Sigmoid colon (tissue), 7 donors: ENCODE measurements around the gene MTPN. TPM values are rescaled to one million over a fixed set of nuclear protein-coding genes. Genes with fewer than 3 reads are reported as not detected.

ENCODE experiments used
- DNase-seq: peaks from one replicate; pipeline ENCODE4 v3.0.0-alpha.2; 2019
- H3K27ac ChIP-seq, 4 donors: fragments of 200-600 bp; sonication (generic); one replicate each; pipeline ENCODE4 v1.5.1; 2016 to 2019; ENCODE audit warnings: mild to moderate bottlenecking in 1 of 4
- H3K27me3 ChIP-seq, 3 donors: fragments of 200-600 bp; sonication (generic); one replicate each; pipeline ENCODE4 v1.5.1; 2019; ENCODE audit warnings: mild to moderate bottlenecking in 1 of 3
- H3K36me3 ChIP-seq, 4 donors: fragments of 200-600 bp; sonication (generic); one replicate each; pipeline ENCODE4 v1.5.1; 2016 to 2019
- H3K4me1 ChIP-seq, 4 donors: fragments of 200-600 bp; sonication (generic); one replicate each; pipeline ENCODE4 v1.5.1; 2017 to 2019
- H3K4me3 ChIP-seq, 4 donors: fragments of 200-600 bp; sonication (generic); one replicate each; pipeline ENCODE4 v1.5.1; 2017 to 2019; ENCODE audit warnings: mild to moderate bottlenecking in 2 of 4, moderate library complexity in 1 of 4
- H3K9me3 ChIP-seq, 4 donors: fragments of 200-600 bp in 3 of 4; sonication (generic) in 3 of 4; one replicate each; pipeline versions ENCODE4 v1.5.1 to v1.6.1; 2013 to 2019
- EP300 ChIP-seq, 4 donors: sonication (generic); formaldehyde crosslinking; IDR thresholded peaks; one replicate each; pipeline ENCODE4 v1.6.1; 2017; ENCODE audit warnings: antibody characterized with exemption in 4 of 4
- POLR2A ChIP-seq, 2 donors: fragments of 450-650 bp; IDR thresholded peaks; one replicate each; pipeline ENCODE4 v1.6.1; 2016; ENCODE audit warnings: antibody characterized with exemption in 2 of 2, mild to moderate bottlenecking in 2 of 2, moderate library complexity in 2 of 2
- POLR2AphosphoS5 ChIP-seq, 4 donors: sonication (generic); formaldehyde crosslinking; IDR thresholded peaks; one replicate each; pipeline ENCODE4 v1.6.1; 2017; ENCODE audit warnings: antibody characterized with exemption in 4 of 4
- WGBS, 2 donors: extraction: QIAGEN DNeasy Blood & Tissue Kit; methylation state at CpG; one replicate each; pipeline ENCODE4 v1.1.7; 2013; 5-methylcytosine and 5-hydroxymethylcytosine counted together
- intact Hi-C: fragments of 100-400 bp; cut with DNase I; formaldehyde crosslinking; loops from one replicate; pipeline ENCODE4 v1.15.1; 2023
- polyA plus RNA-seq, 3 donors: library from polyadenylated mRNA; stranded (reverse); fragments of 200-250 nt; gene quantifications; one replicate each; pipeline ENCODE4 v1.2.3, GENCODE V29; 2013
- total RNA-seq, 4 donors: library from RNA; depleted of rRNA; stranded (reverse); fragments of >200 nt; gene quantifications; one replicate each; pipeline ENCODE4 v1.1.0, GENCODE V29; 2016
- TF ChIP-seq, protein P1 (sequence below), 4 experiments: fragments of 450-650 bp in 3 of 4; fragments of 200-600 bp in 1 of 4; IDR thresholded peaks; one replicate each; pipeline ENCODE4 v1.5.1; 2016 to 2019; ENCODE audit warnings: antibody characterized with exemption in 4 of 4, mild to moderate bottlenecking in 3 of 4, moderate library complexity in 2 of 4
- donor health status: healthy with polysubstance abuse.
- donor health status: Bipolar disorder and iron deficiency.
- donor health status: healthy.

The MTPN gene
- total and polyA plus RNA-seq, 7 donors = 65.5 to 96.7 (median 79.5) TPM

DNA sequence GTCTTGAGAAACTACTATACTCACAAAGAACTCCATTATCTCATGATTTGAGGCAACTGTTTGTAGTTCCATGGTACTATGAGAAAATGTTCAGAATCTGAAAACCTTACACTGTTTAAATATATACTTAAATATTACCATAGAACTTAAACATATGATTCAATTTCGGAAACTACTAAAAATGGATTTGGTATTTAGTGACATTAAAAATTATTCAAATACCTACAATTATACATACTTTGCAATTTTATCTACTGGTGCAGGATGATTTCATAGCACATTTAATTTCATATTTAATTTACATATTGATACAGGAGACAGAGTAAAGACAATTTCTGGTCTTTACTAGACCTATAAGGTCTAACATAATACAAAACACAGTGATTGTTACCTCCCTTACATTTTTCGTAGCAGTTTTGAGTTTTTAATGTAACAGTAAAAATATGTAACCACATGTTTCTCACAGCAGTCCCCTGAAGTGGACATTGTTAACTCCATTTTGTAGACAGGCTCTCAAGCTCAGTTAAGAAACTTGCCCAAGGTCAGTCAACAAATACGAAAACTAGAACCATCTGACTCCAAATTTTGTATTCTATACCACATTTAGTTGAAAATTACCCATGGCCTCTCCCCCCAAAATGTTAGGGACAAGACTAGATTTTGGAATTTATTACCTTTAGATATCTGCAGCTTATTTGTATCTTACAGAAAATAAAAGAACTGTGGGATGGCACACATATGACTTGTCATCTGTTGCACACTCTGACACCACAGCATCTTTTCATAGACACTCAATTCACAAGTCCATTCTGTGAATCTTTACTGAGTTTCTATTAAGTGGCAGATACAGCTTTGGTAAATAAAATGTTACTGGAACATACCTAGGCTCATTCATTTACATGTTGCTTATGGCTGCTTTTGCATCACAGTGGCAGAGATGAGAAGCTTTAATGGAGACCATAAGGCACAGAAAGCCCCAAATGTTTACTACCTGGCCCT is 36.8 kb downstream of the MTPN start:
- TF ChIP-seq EP300 (IDR thresholded peaks at IDR 0.05) (no peak), POLR2AphosphoS5 (IDR thresholded peaks at IDR 0.05) (no peak)

DNA sequence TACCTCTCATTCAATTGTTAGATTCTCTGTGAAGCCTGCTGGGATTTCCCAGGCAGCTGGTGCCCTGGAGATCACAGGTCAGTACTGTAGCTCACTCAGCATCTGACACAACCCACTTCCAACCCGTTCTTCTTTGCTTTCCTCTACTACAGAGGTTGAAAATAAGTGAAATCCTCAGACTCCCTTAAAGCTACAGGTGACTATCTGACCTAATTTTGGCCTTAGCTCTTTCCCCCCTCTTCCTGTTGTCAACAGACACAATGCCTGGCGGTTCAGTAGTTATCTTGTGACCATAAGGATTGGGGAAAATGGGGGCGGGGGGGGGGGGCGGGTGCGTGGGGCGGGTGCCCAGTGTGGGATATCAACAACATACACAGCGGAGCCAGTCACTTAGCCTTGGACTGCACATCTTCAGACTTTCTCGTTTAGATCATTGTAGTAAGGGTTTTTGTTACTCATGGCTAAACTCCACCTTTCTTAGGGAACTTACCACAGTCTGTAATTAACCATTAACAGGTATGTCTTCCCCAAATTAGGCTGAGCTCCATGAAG is 37.8 kb downstream of the MTPN start:
- H3K36me3 ChIP-seq = no peaks in the 10 kb centered on the region
- no peaks in the 10 kb centered on the region for H3K27me3 ChIP-seq
- WGBS, 2 donors = 76 to 77% methylated on average over 8 of the region's 8 CpGs
- H3K4me1 ChIP-seq = peaks cover 0 to 32% (median 11%) of the 10 kb centered on the region in 4 donors
- no peak overlapping the region for H3K4me3 ChIP-seq
- DNase-seq = no peak
- TF ChIP-seq POLR2A (IDR thresholded peaks at IDR 0.05) (no peak), EP300 (IDR thresholded peaks at IDR 0.05) (no peak), POLR2AphosphoS5 (IDR thresholded peaks at IDR 0.05) (no peak)
- TF ChIP-seq, protein P1, sequence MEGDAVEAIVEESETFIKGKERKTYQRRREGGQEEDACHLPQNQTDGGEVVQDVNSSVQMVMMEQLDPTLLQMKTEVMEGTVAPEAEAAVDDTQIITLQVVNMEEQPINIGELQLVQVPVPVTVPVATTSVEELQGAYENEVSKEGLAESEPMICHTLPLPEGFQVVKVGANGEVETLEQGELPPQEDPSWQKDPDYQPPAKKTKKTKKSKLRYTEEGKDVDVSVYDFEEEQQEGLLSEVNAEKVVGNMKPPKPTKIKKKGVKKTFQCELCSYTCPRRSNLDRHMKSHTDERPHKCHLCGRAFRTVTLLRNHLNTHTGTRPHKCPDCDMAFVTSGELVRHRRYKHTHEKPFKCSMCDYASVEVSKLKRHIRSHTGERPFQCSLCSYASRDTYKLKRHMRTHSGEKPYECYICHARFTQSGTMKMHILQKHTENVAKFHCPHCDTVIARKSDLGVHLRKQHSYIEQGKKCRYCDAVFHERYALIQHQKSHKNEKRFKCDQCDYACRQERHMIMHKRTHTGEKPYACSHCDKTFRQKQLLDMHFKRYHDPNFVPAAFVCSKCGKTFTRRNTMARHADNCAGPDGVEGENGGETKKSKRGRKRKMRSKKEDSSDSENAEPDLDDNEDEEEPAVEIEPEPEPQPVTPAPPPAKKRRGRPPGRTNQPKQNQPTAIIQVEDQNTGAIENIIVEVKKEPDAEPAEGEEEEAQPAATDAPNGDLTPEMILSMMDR (IDR thresholded peaks at IDR 0.05) = no peak
- no peaks in the 10 kb centered on the region for H3K9me3 ChIP-seq
- H3K27ac ChIP-seq = no peak overlapping the region
- intact Hi-C loops = no loop called here

More for the DNA sequence above, 36.8 kb downstream of the MTPN start:
- WGBS, 2 donors = 95 to 96% methylated on average over 3 of the region's 3 CpGs
- Histone ChIP-seq H3K27me3 (no peaks in the 10 kb centered on the region), H3K9me3 (no peaks in the 10 kb centered on the region), H3K36me3 (no peaks in the 10 kb centered on the region), H3K4me3 (no peak overlapping the region), H3K27ac (no peak overlapping the region), H3K4me1 (peaks cover 0 to 28% (median 3%) of the 10 kb centered on the region in 4 donors)
- no peak for DNase-seq
- intact Hi-C loops = no loop called here

DNA sequence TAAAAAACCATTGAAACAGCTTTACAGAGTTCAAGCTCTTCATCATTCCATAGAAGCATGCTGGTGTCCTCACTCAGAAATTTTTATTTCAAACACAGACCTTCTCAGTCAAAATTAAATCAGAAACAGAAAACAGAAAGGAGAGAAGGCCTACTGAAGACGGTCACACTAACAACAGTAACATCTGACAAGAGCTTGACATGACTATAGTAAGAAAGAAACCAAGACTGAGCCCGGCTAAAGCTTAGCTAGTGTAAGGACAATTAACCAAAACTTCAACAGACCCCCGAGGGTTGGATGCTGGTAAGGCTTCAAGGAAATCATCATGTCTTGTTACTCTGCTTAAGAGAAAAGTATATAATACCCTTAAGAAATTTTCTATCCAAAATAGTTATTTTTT is 38.6 kb downstream of the MTPN start:
- Histone ChIP-seq H3K36me3 (no peaks in the 10 kb centered on the region), H3K27me3 (no peaks in the 10 kb centered on the region), H3K4me1 (peaks cover 0 to 37% (median 18%) of the 10 kb centered on the region in 4 donors), H3K4me3 (no peak overlapping the region), H3K9me3 (no peaks in the 10 kb centered on the region), H3K27ac (no peak overlapping the region)
- no peak for DNase-seq
- 80 to 81% methylated on average over 3 of the region's 3 CpGs for WGBS, 2 donors
- intact Hi-C loops = no loop called here
- TF ChIP-seq POLR2A (IDR thresholded peaks at IDR 0.05) (no peak), EP300 (IDR thresholded peaks at IDR 0.05) (no peak), POLR2AphosphoS5 (IDR thresholded peaks at IDR 0.05) (no peak)
- TF ChIP-seq, protein P1 (IDR thresholded peaks at IDR 0.05) = no peak

DNA sequence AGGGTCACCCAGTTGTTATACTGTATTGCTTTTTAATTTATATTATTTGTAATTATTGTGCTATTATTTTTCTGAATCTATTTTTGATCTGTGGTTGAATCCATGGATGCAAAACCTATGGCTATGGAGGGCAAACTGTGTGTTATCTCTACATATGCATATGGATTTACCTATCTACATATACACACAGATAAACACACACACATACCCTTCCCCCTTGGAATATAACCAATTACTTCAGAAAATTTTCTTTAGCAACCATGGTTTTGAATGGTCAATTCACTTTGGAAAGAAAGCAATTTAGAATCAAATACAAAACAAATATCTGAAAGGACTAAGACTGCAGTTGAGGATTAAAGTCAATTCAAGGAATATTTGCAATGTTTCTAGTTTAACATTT is 39.1 kb downstream of the MTPN start:
- TF ChIP-seq POLR2AphosphoS5 (IDR thresholded peaks at IDR 0.05) (no peak), EP300 (IDR thresholded peaks at IDR 0.05) (no peak), POLR2A (IDR thresholded peaks at IDR 0.05) (no peak)
- TF ChIP-seq, protein P1 (IDR thresholded peaks at IDR 0.05) = no peak
- Histone ChIP-seq H3K27me3 (no peaks in the 10 kb centered on the region), H3K27ac (no peak overlapping the region), H3K9me3 (no peaks in the 10 kb centered on the region), H3K36me3 (no peaks in the 10 kb centered on the region), H3K4me1 (peaks cover 0 to 33% (median 20%) of the 10 kb centered on the region in 4 donors), H3K4me3 (no peak overlapping the region)
- DNase-seq = no peak
- intact Hi-C loops = no loop called here

DNA sequence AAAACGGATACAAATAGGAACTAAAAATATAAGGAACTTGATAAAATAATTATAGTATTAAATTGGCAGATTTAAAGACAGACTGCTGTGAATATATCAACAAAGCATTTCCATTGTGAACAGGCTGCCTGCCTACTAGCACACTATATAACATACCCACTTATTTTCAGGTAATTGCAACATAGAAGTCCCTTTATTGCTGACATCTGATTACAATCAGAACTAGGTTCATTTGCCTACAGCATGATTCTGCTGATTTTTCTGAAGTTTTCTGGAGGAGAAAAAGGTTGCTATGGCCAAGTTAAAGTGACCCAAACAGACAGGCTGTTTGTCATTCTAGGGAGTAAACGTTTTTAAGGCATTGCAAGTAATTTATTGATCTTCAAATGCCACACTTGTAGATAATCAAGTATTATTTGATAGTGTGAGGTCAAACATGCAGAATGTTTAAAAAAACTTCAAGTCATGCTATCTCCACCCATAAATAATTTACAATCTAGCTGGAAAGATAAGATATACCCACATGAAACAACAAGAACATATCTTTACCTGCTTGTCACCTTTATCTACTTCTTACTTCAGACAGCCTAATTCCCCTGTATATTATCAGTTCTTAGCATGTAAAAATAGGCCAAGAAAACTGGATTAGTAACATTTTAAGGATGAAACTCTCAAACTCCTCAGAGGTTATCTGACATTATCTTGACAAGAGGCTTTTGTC is 40.5 kb downstream of the MTPN start:
- Histone ChIP-seq H3K9me3 (no peaks in the 10 kb centered on the region), H3K36me3 (no peaks in the 10 kb centered on the region), H3K27ac (no peak overlapping the region), H3K4me1 (peaks cover 0 to 31% (median 21%) of the 10 kb centered on the region in 4 donors), H3K4me3 (no peak overlapping the region), H3K27me3 (no peaks in the 10 kb centered on the region)
- 50 to 62% methylated on average over 2 of the region's 2 CpGs for WGBS, 2 donors
- no peak for TF ChIP-seq POLR2A (IDR thresholded peaks at IDR 0.05)
- TF ChIP-seq POLR2AphosphoS5 (IDR thresholded peaks at IDR 0.05) = no peak
- TF ChIP-seq, protein P1 (IDR thresholded peaks at IDR 0.05) = no peak
- no peak for TF ChIP-seq EP300 (IDR thresholded peaks at IDR 0.05)
- no peak for DNase-seq
- intact Hi-C loops = no loop called here
